ENCODE measurements around the gene CTAG2. TPM values are rescaled to one million over a fixed set of nuclear protein-coding genes. Genes with fewer than 3 reads are reported as not detected.

CTAG2 gene
- total and polyA plus RNA-seq, 5 experiments from 2014 or later, result 12.0 to 13.4 TPM; not detected in 3

Other genes with a start within 250 kb of the CTAG2 start
- gene DNASE1L1, start 244.3 kb downstream of the CTAG2 start, total RNA-seq, result 10 to 100 TPM; 16.6 to 19.9 TPM
- gene DNASE1L1, start 244.3 kb downstream of the CTAG2 start, polyA plus RNA-seq, result 10 to 100 TPM; 12.7 to 15.3 (median 12.8) TPM
- 100 to 1,000 TPM; 111 to 112 TPM for gene TAFAZZIN, start 242.0 kb downstream of the CTAG2 start, total RNA-seq
- gene TAFAZZIN, start 242.0 kb downstream of the CTAG2 start, polyA plus RNA-seq, result 10 to 100 TPM; 29.3 to 39.8 (median 37.8) TPM
- 10 to 100 TPM; 51.9 to 52.5 TPM for gene ATP6AP1, start 224.9 kb downstream of the CTAG2 start, total RNA-seq
- gene ATP6AP1, start 224.9 kb downstream of the CTAG2 start, polyA plus RNA-seq, result 100 to 1,000 TPM in 1 of 3 donors, 10 to 100 TPM in 2; 84.7 to 111 (median 90.2) TPM
- gene GDI1, start 216.4 kb downstream of the CTAG2 start, total RNA-seq, result 100 to 1,000 TPM; 169 to 185 TPM
- gene GDI1, start 216.4 kb downstream of the CTAG2 start, polyA plus RNA-seq, result 10 to 100 TPM; 18.3 to 32.1 (median 21.0) TPM
- 10 to 100 TPM; 49.2 TPM for gene FAM50A, start 209.4 kb downstream of the CTAG2 start, total RNA-seq
- gene FAM50A, start 209.4 kb downstream of the CTAG2 start, polyA plus RNA-seq, result 10 to 100 TPM; 25.1 to 45.6 (median 40.4) TPM
- 10 to 100 TPM; 49.5 to 50.4 TPM for gene PLXNA3, start 195.3 kb downstream of the CTAG2 start, total RNA-seq
- gene PLXNA3, start 195.3 kb downstream of the CTAG2 start, polyA plus RNA-seq, result under 1 TPM; 0.27 to 0.67 (median 0.36) TPM
- gene LAGE3, start 174.3 kb downstream of the CTAG2 start, total RNA-seq, result 10 to 100 TPM; 18.6 to 23.3 TPM
- 10 to 100 TPM; 62.6 to 81.8 (median 72.7) TPM for gene LAGE3, start 174.3 kb downstream of the CTAG2 start, polyA plus RNA-seq
- 10 to 100 TPM; 29.0 to 30.9 TPM for gene UBL4A, start 167.0 kb downstream of the CTAG2 start, total RNA-seq
- gene UBL4A, start 167.0 kb downstream of the CTAG2 start, polyA plus RNA-seq, result 10 to 100 TPM; 31.1 to 51.7 (median 37.9) TPM
- 10 to 100 TPM; 18.2 to 20.9 TPM for gene SLC10A3, start 162.9 kb downstream of the CTAG2 start, total RNA-seq
- 10 to 100 TPM; 30.5 to 42.3 (median 35.9) TPM for gene SLC10A3, start 162.9 kb downstream of the CTAG2 start, polyA plus RNA-seq
- gene FAM3A, start 137.3 kb downstream of the CTAG2 start, total RNA-seq, result 10 to 100 TPM; 66.0 to 69.4 TPM
- 10 to 100 TPM; 24.3 to 33.3 (median 26.0) TPM for gene FAM3A, start 137.3 kb downstream of the CTAG2 start, polyA plus RNA-seq
- 10 to 100 TPM; 58.1 to 59.4 TPM for gene G6PD, start 106.7 kb downstream of the CTAG2 start, total RNA-seq
- gene G6PD, start 106.7 kb downstream of the CTAG2 start, polyA plus RNA-seq, result 1 to 10 TPM; 6.9 to 7.9 (median 7.1) TPM
- 10 to 100 TPM; 45.0 to 48.2 TPM for gene IKBKG, start 106.0 kb downstream of the CTAG2 start, total RNA-seq
- 10 to 100 TPM; 18.4 to 24.2 (median 19.4) TPM for gene IKBKG, start 106.0 kb downstream of the CTAG2 start, polyA plus RNA-seq
- not detected for gene CTAG1A, start 68.4 kb downstream of the CTAG2 start, total RNA-seq
- not detected for gene CTAG1A, start 68.4 kb downstream of the CTAG2 start, polyA plus RNA-seq
- not detected for gene CTAG1B, start 34.3 kb downstream of the CTAG2 start, total RNA-seq
- gene CTAG1B, start 34.3 kb downstream of the CTAG2 start, polyA plus RNA-seq, result not detected
- gene GAB3, start 97.5 kb upstream of the CTAG2 start, total RNA-seq, result 1 to 10 TPM; 9.9 to 10.0 TPM
- gene GAB3, start 97.5 kb upstream of the CTAG2 start, polyA plus RNA-seq, result 1 to 10 TPM in 2 of 3 donors, under 1 TPM in 1; 0.77 to 5.2 (median 1.2) TPM
- gene DKC1, start 109.3 kb upstream of the CTAG2 start, total RNA-seq, result 10 to 100 TPM; 74.7 to 93.7 TPM
- gene DKC1, start 109.3 kb upstream of the CTAG2 start, polyA plus RNA-seq, result 10 to 100 TPM; 38.6 to 56.5 (median 44.2) TPM
- 10 to 100 TPM; 17.1 to 18.4 TPM for gene MPP1, start 151.9 kb upstream of the CTAG2 start, total RNA-seq
- gene MPP1, start 151.9 kb upstream of the CTAG2 start, polyA plus RNA-seq, result 10 to 100 TPM; 10.6 to 18.9 (median 17.3) TPM
- gene SMIM9, start 181.1 kb upstream of the CTAG2 start, total RNA-seq, result not detected
- gene SMIM9, start 181.1 kb upstream of the CTAG2 start, polyA plus RNA-seq, result not detected
- gene F8A1, start 232.8 kb upstream of the CTAG2 start, total RNA-seq, result 10 to 100 TPM; 44.5 to 47.9 TPM
- 100 to 1,000 TPM in 1 of 3 donors, 10 to 100 TPM in 2; 24.7 to 111 (median 38.9) TPM for gene F8A1, start 232.8 kb upstream of the CTAG2 start, polyA plus RNA-seq

All from naive thymus-derived CD8-positive, alpha-beta T cell (primary cell).